ENCODE measurements around the gene CDK5RAP3. TPM values are rescaled to one million over a fixed set of nuclear protein-coding genes. Genes with fewer than 3 reads are reported as not detected.

Gene CDK5RAP3
- total RNA-seq, 1 experiment from 2014 or later = 74.2 TPM

- peak; percentile 75 for DNase-seq (ENCODE audit: low read depth)
Observed at GRCh38 chr17:47949197-47949759, 21.6 kb upstream of the CDK5RAP3 start.

GRCh38 chr17:47949946-47950345 is 21.0 kb upstream of the CDK5RAP3 start:
- no peak for DNase-seq (ENCODE audit: low read depth)

GRCh38 chr17:47950448-47950847 is 20.5 kb upstream of the CDK5RAP3 start:
- no peak for DNase-seq (ENCODE audit: low read depth)

- no peak for DNase-seq (ENCODE audit: low read depth)
Observed at GRCh38 chr17:47952171-47953021, 18.5 kb upstream of the CDK5RAP3 start.

- no peak for DNase-seq (ENCODE audit: low read depth)
Observed at GRCh38 chr17:47953909-47954308, 17.0 kb upstream of the CDK5RAP3 start.

- no peak for DNase-seq (ENCODE audit: low read depth)
Observed at GRCh38 chr17:47955497-47956461, 15.1 kb upstream of the CDK5RAP3 start.

GRCh38 chr17:47956791-47957590 is 13.9 kb upstream of the CDK5RAP3 start:
- DNase-seq (ENCODE audit: low read depth) = no peak

GRCh38 chr17:47957591-47958490 is 13.1 kb upstream of the CDK5RAP3 start, which contains the start of gene PRR15L:
TSS of gene PRR15L (minus strand) at chr17:47957883. CDS start at chr17:47953234, 4,649 bp downstream.
- no peak for DNase-seq (ENCODE audit: low read depth)

- no peak for DNase-seq (ENCODE audit: low read depth)
Observed at GRCh38 chr17:47959825-47960655, 10.9 kb upstream of the CDK5RAP3 start.

- DNase-seq (ENCODE audit: low read depth) = no peak
Observed at GRCh38 chr17:47961406-47961805, 9.5 kb upstream of the CDK5RAP3 start.

GRCh38 chr17:47962901-47963300 is 8.0 kb upstream of the CDK5RAP3 start:
- DNase-seq (ENCODE audit: low read depth) = no peak

GRCh38 chr17:47964856-47965255 is 6.1 kb upstream of the CDK5RAP3 start:
- DNase-seq (ENCODE audit: low read depth) = no peak

- DNase-seq (ENCODE audit: low read depth) = no peak
Observed at GRCh38 chr17:47966079-47966519, 4.8 kb upstream of the CDK5RAP3 start.

- peak; percentile 78 for DNase-seq (ENCODE audit: low read depth)
Observed at GRCh38 chr17:47967607-47968252, 3.2 kb upstream of the CDK5RAP3 start.

GRCh38 chr17:47968836-47969235 is 2.1 kb upstream of the CDK5RAP3 start:
- no peak for DNase-seq (ENCODE audit: low read depth)

GRCh38 chr17:47969930-47970724 is 786 bp upstream of the CDK5RAP3 start:
- DNase-seq (ENCODE audit: low read depth) = no peak

GRCh38 chr17:47973541-47973940 is 2.6 kb downstream of the CDK5RAP3 start:
- DNase-seq (ENCODE audit: low read depth) = no peak

Measured in Daoy (cell line).